H1 (cell line): ENCODE results near the gene CDH22. TPM values are rescaled to one million over a fixed set of nuclear protein-coding genes. Genes with fewer than 3 reads are reported as not detected.

ENCODE experiments used
- CTCF ChIA-PET: fragments of 300-600 bp; sonication (Branson Sonifier 250); formaldehyde crosslinking; loops from one replicate; lab custom pipeline; 2021; ENCODE audit not compliant: partially characterized antibody; lab: Charles Lee
- POLR2A ChIA-PET: fragments of 300-600 bp; sonication (Branson Sonifier 250); formaldehyde crosslinking; loops from one replicate; lab custom pipeline; 2021; ENCODE audit warnings: inconsistent platforms; ENCODE audit not compliant: partially characterized antibody; lab: Charles Lee
- DNase-seq, 2 experiments: peaks; one replicate each; pipeline versions ENCODE4 v3.0.0 to v3.0.0-alpha.2; 2010 to 2022; ENCODE audit warnings: low spot score in 2 of 2, low read depth in 1 of 2, mixed read lengths in 1 of 2
- FAIRE-seq: peaks from 2 replicates; lab custom pipeline; 2011; peaks lifted over from hg19 to GRCh38; lab: Jason Lieb, UNC
- H2AFZ ChIP-seq: 2 replicates; pipeline ENCODE4 v1.8.1; 2012; ENCODE audit warnings: low read length, inconsistent platforms
- H2AK5ac ChIP-seq: 2 replicates; pipeline ENCODE4 v1.6.1; 2013; ENCODE audit warnings: low read depth, low read length
- H2BK120ac ChIP-seq: replicated peaks from 2 replicates; pipeline ENCODE3; 2013; ENCODE audit warnings: low read depth, low read length, inconsistent platforms
- H2BK12ac ChIP-seq: 2 replicates; pipeline ENCODE4 v1.6.1; 2013; ENCODE audit warnings: low read depth, low read length
- H2BK15ac ChIP-seq: 2 replicates; pipeline ENCODE4 v1.6.1; 2013; ENCODE audit warnings: low read length
- H2BK20ac ChIP-seq: 2 replicates; pipeline ENCODE4 v1.6.1; 2013; ENCODE audit warnings: low read length
- H2BK5ac ChIP-seq: 2 replicates; pipeline ENCODE4 v1.6.1; 2013; ENCODE audit warnings: low read depth, low read length
- H3K14ac ChIP-seq: 2 replicates; pipeline ENCODE4 v1.6.1; 2013; ENCODE audit warnings: inconsistent platforms; ENCODE audit not compliant: insufficient read length
- H3K18ac ChIP-seq: 2 replicates; pipeline ENCODE4 v1.6.1; 2013; ENCODE audit warnings: low read length; ENCODE audit errors: extremely low read depth
- H3K23ac ChIP-seq: 2 replicates; pipeline ENCODE4 v1.6.1; 2013; ENCODE audit warnings: inconsistent platforms; ENCODE audit not compliant: insufficient read length
- H3K23me2 ChIP-seq: 2 replicates; pipeline ENCODE4 v1.6.1; 2013; ENCODE audit warnings: low read depth, low read length
- H3K27ac ChIP-seq: 2 replicates; pipeline ENCODE4 v1.6.1; 2011; ENCODE audit warnings: low read depth, low read length, inconsistent platforms
- H3K27me3 ChIP-seq, 4 experiments: replicated peaks in 1 of 4; 1 replicate in 1 of 4; 2 replicates in 3 of 4; pipeline versions ENCODE4 v1.6.1 to v1.8.1; 2011 to 2013; ENCODE audit warnings: low read length in 3 of 4, mild to moderate bottlenecking in 3 of 4, inconsistent platforms in 2 of 4, mixed read lengths in 2 of 4, moderate library complexity in 1 of 4; ENCODE audit not compliant: control insufficient read depth in 3 of 4, insufficient read depth in 3 of 4; ENCODE audit errors: extremely low read depth in 1 of 4
- H3K36me3 ChIP-seq, 4 experiments: 2 replicates each; pipeline versions ENCODE4 v1.6.1 to v1.8.1; 2011 to 2013; ENCODE audit warnings: mild to moderate bottlenecking in 4 of 4, low read length in 3 of 4, moderate library complexity in 2 of 4, control low read depth in 1 of 4, inconsistent platforms in 1 of 4; ENCODE audit not compliant: insufficient read depth in 4 of 4, control insufficient read depth in 2 of 4
- H3K4ac ChIP-seq: replicated peaks from 2 replicates; pipeline ENCODE3; 2013; ENCODE audit warnings: low read length, low read depth, mixed read lengths, inconsistent platforms; ENCODE audit not compliant: insufficient read length
- H3K4me1 ChIP-seq, 4 experiments: replicated peaks in 1 of 4; 1 replicate in 1 of 4; 2 replicates in 3 of 4; pipeline versions ENCODE4 v1.6.1 to v1.8.1; 2011 to 2013; ENCODE audit warnings: low read length in 3 of 4, inconsistent platforms in 2 of 4, mixed read lengths in 1 of 4; ENCODE audit not compliant: insufficient read depth in 4 of 4, control insufficient read depth in 3 of 4
- H3K4me2 ChIP-seq, 2 experiments: 2 replicates each; pipeline versions ENCODE4 v1.6.1 to v1.8.1; 2011 to 2013; ENCODE audit warnings: low read depth in 2 of 2, low read length in 2 of 2, control low read depth in 1 of 2, inconsistent platforms in 1 of 2, mild to moderate bottlenecking in 1 of 2; ENCODE audit not compliant: insufficient read depth in 1 of 2
- H3K4me3 ChIP-seq, 4 experiments: fragments of 200-600, 300-600 bp in 1 of 4; sonication (generic), shearing (Covaris generic), sonication (Bioruptor Twin) in 1 of 4; 2 replicates each; pipeline versions ENCODE4 v1.5.1 to v1.8.1; 2011 to 2016; ENCODE audit warnings: low read length in 4 of 4, low read depth in 3 of 4, control low read depth in 2 of 4, inconsistent platforms in 2 of 4, mild to moderate bottlenecking in 2 of 4, mixed read lengths in 1 of 4, moderate library complexity in 1 of 4; ENCODE audit not compliant: insufficient read depth in 2 of 4; ENCODE audit errors: extremely low read depth in 1 of 4
- H3K56ac ChIP-seq: replicated peaks from 2 replicates; pipeline ENCODE3; 2013; ENCODE audit warnings: low read depth, mild to moderate bottlenecking, mixed read lengths, low read length, inconsistent platforms; ENCODE audit not compliant: insufficient read length
- H3K79me1 ChIP-seq: 2 replicates; pipeline ENCODE4 v1.6.1; 2013; ENCODE audit warnings: low read depth, low read length, control low read depth
- H3K79me2 ChIP-seq, 2 experiments: 2 replicates each; pipeline versions ENCODE4 v1.6.1 to v1.8.1; 2012 to 2013; ENCODE audit warnings: low read length in 2 of 2, mild to moderate bottlenecking in 2 of 2, inconsistent platforms in 1 of 2; ENCODE audit not compliant: insufficient read depth in 2 of 2, control insufficient read depth in 1 of 2
- H3K9ac ChIP-seq, 4 experiments: replicated peaks in 1 of 4; 1 replicate in 1 of 4; 2 replicates in 3 of 4; pipeline versions ENCODE4 v1.6.1 to v1.8.1; 2011 to 2013; ENCODE audit warnings: low read depth in 3 of 4, low read length in 3 of 4, control low read depth in 2 of 4, mild to moderate bottlenecking in 2 of 4, moderate library complexity in 2 of 4, inconsistent platforms in 1 of 4; ENCODE audit errors: extremely low read depth in 1 of 4
- H3K9me3 ChIP-seq, 2 experiments: 2 replicates each; pipeline versions ENCODE4 v1.6.1 to v1.8.1; 2012 to 2013; ENCODE audit warnings: mild to moderate bottlenecking in 2 of 2, moderate library complexity in 2 of 2, control low read depth in 1 of 2, inconsistent platforms in 1 of 2, low read depth in 1 of 2, low read length in 1 of 2, mixed read lengths in 1 of 2; ENCODE audit not compliant: insufficient read depth in 2 of 2
- H4K20me1 ChIP-seq, 2 experiments: replicated peaks in 1 of 2; 2 replicates each; pipeline versions ENCODE3 to v1.8.1; 2011 to 2013; ENCODE audit warnings: inconsistent platforms in 2 of 2, low read length in 2 of 2, mild to moderate bottlenecking in 1 of 2; ENCODE audit not compliant: insufficient read depth in 2 of 2, control insufficient read depth in 1 of 2
- H4K5ac ChIP-seq: 2 replicates; pipeline ENCODE4 v1.6.1; 2013; ENCODE audit warnings: low read length, low read depth, mixed read lengths, inconsistent platforms; ENCODE audit not compliant: insufficient read length
- H4K8ac ChIP-seq: 2 replicates; pipeline ENCODE4 v1.8.0; 2013; ENCODE audit warnings: mild to moderate bottlenecking, moderate library complexity, low read length, inconsistent platforms; ENCODE audit not compliant: insufficient read depth; ENCODE audit errors: extremely low read depth
- H4K91ac ChIP-seq: replicated peaks from 2 replicates; pipeline ENCODE3; 2013; ENCODE audit warnings: low read length, mixed read lengths, inconsistent platforms; ENCODE audit not compliant: insufficient read length
- ASH2L ChIP-seq: fragments of 200-600, 300-600 bp; sonication (generic); IDR thresholded peaks from one replicate; pipeline ENCODE4 v1.7.1; 2017; ENCODE audit warnings: low read length
- CHD2 ChIP-seq: IDR thresholded peaks from 2 replicates; pipeline ENCODE4 v1.6.1; 2012; ENCODE audit warnings: low read length, improper control_type of control experiment
- FOSL1 ChIP-seq: IDR thresholded peaks from 2 replicates; pipeline ENCODE4 v1.6.1; 2011; ENCODE audit warnings: mild to moderate bottlenecking, low read depth, low read length, moderate library complexity; ENCODE audit not compliant: insufficient read depth
- GABPA ChIP-seq: IDR thresholded peaks from 2 replicates; pipeline ENCODE4 v1.6.1; 2011; ENCODE audit warnings: mild to moderate bottlenecking, low read length, moderate library complexity, borderline replicate concordance; ENCODE audit not compliant: insufficient read depth
- KDM4A ChIP-seq: IDR thresholded peaks from one replicate; pipeline ENCODE4 v1.7.1; 2012; ENCODE audit warnings: low read depth, mild to moderate bottlenecking, moderate library complexity, low read length, inconsistent platforms; ENCODE audit not compliant: severe bottlenecking
- SP1 ChIP-seq: IDR thresholded peaks from 2 replicates; pipeline ENCODE4 v1.6.1; 2011; ENCODE audit warnings: low read depth, low read length
- TAF7 ChIP-seq: optimal IDR thresholded peaks from 2 replicates; pipeline ENCODE3; 2011; ENCODE audit warnings: low read depth, mild to moderate bottlenecking, inconsistent platforms, low read length, moderate library complexity, borderline replicate concordance
- YY1 ChIP-seq: IDR thresholded peaks from 2 replicates; pipeline ENCODE4 v1.6.1; 2011; ENCODE audit warnings: low read depth, mild to moderate bottlenecking, low read length
- WGBS, 2 experiments: shearing (Covaris generic) in 1 of 2; methylation state at CpG; one replicate each; pipeline versions ENCODE4 v1.1.6 to v1.1.7; 2013 to 2015; ENCODE audit warnings: low lambda C conversion rate in 2 of 2, mixed read lengths in 2 of 2, inconsistent platforms in 1 of 2, low coverage in 1 of 2, missing lambda C conversion rate in 1 of 2; ENCODE audit not compliant: insufficient replicate concordance in 2 of 2, insufficient coverage in 1 of 2, insufficient read length in 1 of 2; ENCODE audit errors: extremely low coverage in 1 of 2, missing lambda C conversion rate in 1 of 2; 5-methylcytosine and 5-hydroxymethylcytosine counted together
- polyA plus RNA-seq, 7 experiments: library from polyadenylated mRNA; depleted of rRNA in 3 of 7; stranded (reverse) in 5 of 7; unstranded in 2 of 7; fragments of >200 nt in 5 of 7; fragments of 200-250 nt in 2 of 7; gene quantifications; 1 replicate in 5 of 7; 2 replicates in 1 of 7; 4 replicates in 1 of 7; pipeline versions ENCODE4 v1.2.1 to v1.2.3, GENCODE V29; 2011 to 2013; ENCODE audit warnings: missing spikeins in 2 of 7, mixed read lengths in 2 of 7
- total RNA-seq: library from RNA; stranded (reverse); fragmentation: NEBNext Ultra II Directional; extraction: Animal tissue kit (Norgen Biotek cat#: 25700); gene quantifications from 2 replicates; pipeline ENCODE4 v1.2.1, GENCODE V29; 2021

CDH22 gene
- total and polyA plus RNA-seq, 2 of the 8 experiments (the other 6 are each of a cell fraction or from before 2014, with no cell fraction given) = 0.35 to 0.39 TPM

DNA sequence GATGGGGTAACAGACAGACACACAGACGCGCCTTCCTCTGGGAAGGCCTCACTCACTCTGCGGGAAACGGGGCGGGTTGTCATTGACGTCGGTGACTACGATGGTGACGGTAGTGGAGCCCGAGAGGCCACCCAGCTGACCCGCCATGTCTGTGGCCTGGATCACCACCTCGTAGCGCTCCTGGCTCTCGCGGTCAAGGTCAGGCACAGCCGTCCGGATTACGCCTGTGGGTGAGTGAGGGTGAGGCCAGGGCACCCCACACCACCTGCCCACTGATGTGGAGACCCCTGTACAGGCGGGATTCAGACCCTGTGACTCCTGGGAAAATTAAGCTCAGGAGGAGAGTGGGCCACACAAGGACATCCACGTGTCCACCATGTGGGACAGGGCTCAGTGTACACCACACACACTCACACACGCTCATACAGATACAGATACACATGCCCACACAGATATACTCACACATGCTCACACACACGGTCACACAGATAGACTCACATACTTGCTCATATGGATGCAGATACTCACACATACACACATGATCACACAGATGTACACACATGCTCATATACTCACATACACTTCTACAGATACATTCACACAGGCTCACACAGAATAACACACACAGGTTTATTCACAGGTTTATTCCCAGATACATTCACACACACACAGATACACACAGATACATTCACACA is 91.4 kb downstream of the CDH22 start:
- no peak overlapping the region for H3K56ac ChIP-seq
- H2AK5ac ChIP-seq = peak overlapping the region; percentile 96; the same call in 1 of the 2 replicates
- peak overlapping the region; percentile 89; the same call in 1 of the 2 replicates for H2BK20ac ChIP-seq
- peak overlapping the region in 1 of 4 experiments; percentile 19; a peak in 1 of 7 replicates for H3K9ac ChIP-seq
- H4K20me1 ChIP-seq = no peaks in the 10 kb centered on the region
- H3K23ac ChIP-seq = no peak overlapping the region
- H3K36me3 ChIP-seq = no peaks in the 10 kb centered on the region
- no peak overlapping the region for H2AFZ ChIP-seq
- POLR2A ChIA-PET = no interaction called here
- peak overlapping the region; percentile 83 for H4K91ac ChIP-seq
- TF ChIP-seq FOSL1 (no peak), TAF7 (no peak), CHD2 (no peak), YY1 (no peak), KDM4A (no peak), GABPA (no peak), ASH2L (no peak), SP1 (no peak)
- peaks cover 4% of the 10 kb centered on the region; the same call in 1 of the 2 replicates for H3K23me2 ChIP-seq
- peak overlapping the region; percentile 61 for H2BK15ac ChIP-seq
- peak overlapping the region; percentile 82; the same call in 1 of the 2 replicates for H2BK5ac ChIP-seq
- no peaks in the 10 kb centered on the region for H3K9me3 ChIP-seq
- H3K27me3 ChIP-seq = no peaks in the 10 kb centered on the region; a peak in 1 of 7 replicates
- CTCF ChIA-PET = interaction anchor here (1.0 to 1.4 kb wide), 2 partner anchors 42 to 84 kb away, joined by 3 to 8 read pairs; no protein-coding TSS in a partner anchor
- H3K79me1 ChIP-seq = no peaks in the 10 kb centered on the region
- H2BK12ac ChIP-seq = peak overlapping the region; percentile 99
- H3K4me3 ChIP-seq = no peak overlapping the region
- WGBS, 2 experiments = 93% methylated on average over 21 of the region's 22 CpGs; no CpG with 5 or more reads in 1 of the 2 experiments
- no peak overlapping the region for H3K4me2 ChIP-seq
- no peak for DNase-seq
- no peaks in the 10 kb centered on the region for H3K79me2 ChIP-seq
- H2BK120ac ChIP-seq = peak overlapping the region; percentile 29
- H4K5ac ChIP-seq = no peak overlapping the region
- H3K4ac ChIP-seq = peak overlapping the region; percentile 71
- H3K4me1 ChIP-seq = peaks cover 7 to 28% (median 21%) of the 10 kb centered on the region in 4 experiments
- no peak overlapping the region for H3K14ac ChIP-seq
- no peak for FAIRE-seq
- H3K27ac ChIP-seq = no peak overlapping the region
- H3K18ac ChIP-seq = peak overlapping the region; percentile 51; the same call in 1 of the 2 replicates
- H4K8ac ChIP-seq = no peak overlapping the region
